ENCODE measurements around the gene CCL28.

CCL28 gene

GRCh38 chr5:43357878-43358281 is 54.3 kb downstream of the CCL28 start:
- no peak for DNase-seq (ENCODE audit: low read depth in 2 of 2)

GRCh38 chr5:43357067-43357466 is 55.1 kb downstream of the CCL28 start:
- DNase-seq (ENCODE audit: low read depth in 2 of 2), result no peak

DNA sequence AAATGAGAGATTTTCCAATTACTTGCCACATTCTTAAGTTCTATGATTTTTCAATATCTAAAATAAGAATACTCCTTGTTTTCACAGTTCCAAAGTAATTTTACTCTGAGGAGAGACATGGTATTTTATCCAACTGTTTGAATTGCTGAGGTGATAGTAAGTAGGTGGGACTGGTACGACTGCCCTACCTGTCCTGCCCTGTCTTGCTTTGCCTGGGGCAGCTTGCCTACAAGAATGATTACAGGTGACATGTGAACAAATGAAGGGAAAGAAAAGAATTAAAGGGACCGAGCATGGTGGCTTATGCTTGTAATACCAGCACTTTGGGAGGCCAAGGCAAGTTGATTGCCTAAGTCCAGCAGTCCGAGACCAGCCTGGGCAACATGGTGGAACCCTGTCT is 57.4 kb downstream of the CCL28 start:
- no peak for DNase-seq (ENCODE audit: low read depth in 2 of 2)

- DNase-seq (ENCODE audit: low read depth in 2 of 2), result no peak
Measured at GRCh38 chr5:43353668-43354067, 58.5 kb downstream of the CCL28 start.

- no peak for DNase-seq (ENCODE audit: low read depth in 2 of 2)
Measured at GRCh38 chr5:43352915-43353314, 59.3 kb downstream of the CCL28 start.

DNA sequence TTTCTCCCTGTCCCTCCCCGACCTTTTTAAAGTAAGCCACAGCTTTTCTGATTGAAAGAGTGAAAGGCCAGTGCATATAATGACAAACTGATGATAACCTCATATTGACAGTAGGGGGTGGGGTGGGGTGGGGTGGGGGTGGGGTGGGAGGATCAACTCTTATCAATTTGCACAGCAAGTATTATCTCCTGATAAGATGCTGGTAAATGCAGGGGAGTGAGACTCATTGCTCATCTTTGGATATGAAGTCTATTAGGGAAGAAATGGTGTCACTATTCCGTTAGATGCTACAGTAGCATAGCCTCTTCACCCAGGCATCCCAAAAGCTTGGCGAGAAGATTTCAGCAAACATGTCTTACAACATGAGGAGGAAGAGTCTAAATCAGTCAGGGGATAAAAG is 60.1 kb downstream of the CCL28 start:
- DNase-seq (ENCODE audit: low read depth in 2 of 2), result no peak

DNA sequence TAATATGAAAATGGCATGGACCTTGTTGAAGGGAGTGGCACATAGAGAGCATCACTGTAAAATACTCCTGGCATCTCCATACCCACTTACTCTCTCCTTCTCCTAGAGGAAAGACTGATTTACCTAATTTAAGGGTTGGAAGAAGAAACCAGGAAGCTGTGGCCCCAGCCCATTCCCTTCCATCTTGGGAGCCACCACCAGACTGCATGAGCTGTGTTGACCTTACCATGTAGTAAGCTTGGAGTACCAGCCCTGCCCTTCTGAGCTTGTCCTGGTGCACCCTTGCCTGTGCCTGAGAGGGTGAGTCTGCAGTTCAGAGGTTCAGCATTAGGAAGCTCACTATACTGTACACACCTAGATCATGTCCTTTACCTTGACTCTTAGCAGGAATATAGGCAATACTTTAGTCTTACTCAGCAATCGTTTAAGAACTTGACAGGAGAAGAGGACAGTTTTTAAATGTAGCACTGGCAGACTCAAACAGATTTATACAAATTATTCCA is 63.3 kb downstream of the CCL28 start:
- DNase-seq (ENCODE audit: low read depth in 2 of 2), result no peak

- no peak for DNase-seq (ENCODE audit: low read depth in 2 of 2)
Measured at GRCh38 chr5:43348207-43348606, 64.0 kb downstream of the CCL28 start.

DNA sequence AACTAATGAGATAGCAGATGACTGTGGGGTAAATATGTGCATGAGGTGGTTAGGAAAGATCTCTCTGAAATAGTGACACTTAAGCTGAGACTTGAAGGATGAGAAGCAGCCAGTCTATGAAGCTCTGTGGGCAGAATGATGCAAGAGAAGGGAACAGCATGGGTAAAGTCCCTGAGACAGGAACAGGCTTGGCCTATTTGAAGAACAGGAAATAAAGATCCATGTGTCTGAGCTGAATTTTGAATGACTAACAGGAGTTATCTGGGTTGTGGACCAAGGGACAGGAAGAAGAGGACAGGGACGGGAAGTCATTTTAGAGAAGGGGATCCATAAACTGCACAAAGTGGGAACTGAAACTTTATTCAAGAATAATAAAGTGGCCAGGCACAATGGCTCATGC is 73.3 kb downstream of the CCL28 start:
- no peak for DNase-seq (ENCODE audit: low read depth in 2 of 2)

GRCh38 chr5:43336159-43336558 is 76.0 kb downstream of the CCL28 start:
- DNase-seq (ENCODE audit: low read depth in 2 of 2), result no peak

- no peak for DNase-seq (ENCODE audit: low read depth in 2 of 2)
Measured at GRCh38 chr5:43335681-43336080, 76.5 kb downstream of the CCL28 start.

DNA sequence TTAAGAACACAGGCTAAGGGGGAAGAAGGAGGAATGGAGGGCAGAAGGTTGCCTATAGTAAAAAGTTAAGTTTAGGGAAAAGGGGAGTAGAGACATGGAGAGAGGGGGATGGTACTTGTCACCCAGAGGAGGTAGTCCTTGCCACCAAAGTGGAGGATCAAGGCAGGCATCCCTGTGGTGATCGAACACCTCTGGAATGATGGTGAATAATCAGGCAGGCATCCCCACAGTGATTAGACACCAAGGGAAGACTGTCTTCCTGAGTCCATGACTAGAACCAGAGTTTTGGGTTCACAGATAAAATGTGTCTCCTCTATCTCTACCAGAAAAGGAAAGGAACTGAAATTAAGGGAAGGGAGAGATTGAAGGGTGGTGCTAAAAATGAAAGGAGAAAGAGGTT is 79.8 kb downstream of the CCL28 start:
- no peak for DNase-seq (ENCODE audit: low read depth in 2 of 2)
